Neuronal stem cell (in vitro differentiated cells): Measurements from ENCODE around the gene ZPBP.

Experiments used
- DNase-seq: peaks from one replicate; pipeline ENCODE4 v3.0.0-alpha.2; 2013; ENCODE audit warnings: low spot score
- H2AFZ ChIP-seq: one replicate; pipeline ENCODE4 v1.6.1; 2013; ENCODE audit warnings: mild to moderate bottlenecking, low read length, inconsistent platforms
- H2AK5ac ChIP-seq: 2 replicates; pipeline ENCODE4 v1.6.1; 2013; ENCODE audit warnings: low read depth, mild to moderate bottlenecking, inconsistent platforms, low read length, moderate library complexity, mixed read lengths
- H2BK120ac ChIP-seq: 2 replicates; pipeline ENCODE4 v1.6.1; 2013; ENCODE audit warnings: low read depth, mild to moderate bottlenecking, inconsistent platforms, low read length, moderate library complexity, mixed read lengths
- H2BK12ac ChIP-seq: one replicate; pipeline ENCODE4 v1.6.1; 2013; ENCODE audit warnings: low read length, inconsistent platforms
- H2BK15ac ChIP-seq: 2 replicates; pipeline ENCODE4 v1.6.1; 2013; ENCODE audit warnings: mild to moderate bottlenecking, low read length, inconsistent platforms, mixed read lengths
- H2BK5ac ChIP-seq: one replicate; pipeline ENCODE4 v1.6.1; 2013; ENCODE audit warnings: inconsistent platforms, mild to moderate bottlenecking, low read length, moderate library complexity
- H3K14ac ChIP-seq: one replicate; pipeline ENCODE4 v1.6.1; 2013; ENCODE audit warnings: low read length, inconsistent platforms
- H3K18ac ChIP-seq: 2 replicates; pipeline ENCODE4 v1.6.1; 2013; ENCODE audit warnings: low read length, inconsistent platforms
- H3K23ac ChIP-seq: 2 replicates; pipeline ENCODE4 v1.6.1; 2013; ENCODE audit warnings: low read depth, mild to moderate bottlenecking, mixed read lengths, low read length, inconsistent platforms; ENCODE audit not compliant: poor library complexity
- H3K27ac ChIP-seq: replicated peaks from 3 replicates; pipeline ENCODE4 v1.5.1; 2013; ENCODE audit warnings: low read length, inconsistent platforms
- H3K27me3 ChIP-seq, 3 experiments: 2 replicates each; pipeline ENCODE4 v1.6.1; 2013; ENCODE audit warnings: low read length in 3 of 3, mild to moderate bottlenecking in 2 of 3, inconsistent platforms in 1 of 3, low read depth in 1 of 3, mixed read lengths in 1 of 3, moderate library complexity in 1 of 3; ENCODE audit not compliant: control insufficient read depth in 3 of 3, insufficient read depth in 3 of 3
- H3K36me3 ChIP-seq, 2 donors: replicated peaks in 1 of 2; 2 replicates each; pipeline ENCODE4 v1.6.1; 2013; ENCODE audit warnings: low read length in 2 of 2; ENCODE audit not compliant: control insufficient read depth in 2 of 2, insufficient read depth in 2 of 2
- H3K4ac ChIP-seq: 2 replicates; pipeline ENCODE4 v1.6.1; 2013; ENCODE audit warnings: inconsistent platforms, mild to moderate bottlenecking, low read length, moderate library complexity
- H3K4me1 ChIP-seq, 2 donors: 1 replicate in 1 of 2; 2 replicates in 1 of 2; pipeline ENCODE4 v1.6.1; 2013; ENCODE audit warnings: low read length in 2 of 2, low read depth in 1 of 2; ENCODE audit not compliant: control insufficient read depth in 2 of 2, insufficient read depth in 1 of 2
- H3K4me2 ChIP-seq: one replicate; pipeline ENCODE4 v1.6.1; 2013; ENCODE audit warnings: mild to moderate bottlenecking, low read length, inconsistent platforms; ENCODE audit not compliant: insufficient read depth, poor library complexity, severe bottlenecking
- H3K4me3 ChIP-seq, 2 donors: 2 replicates each; pipeline ENCODE4 v1.5.1; 2013; ENCODE audit warnings: low read length in 2 of 2, mild to moderate bottlenecking in 2 of 2, inconsistent platforms in 1 of 2, moderate library complexity in 1 of 2
- H3K79me1 ChIP-seq: one replicate; pipeline ENCODE4 v1.6.1; 2013; ENCODE audit warnings: low read depth, mild to moderate bottlenecking, inconsistent platforms, low read length, moderate library complexity
- H3K9ac ChIP-seq: one replicate; pipeline ENCODE4 v1.6.1; 2013; ENCODE audit warnings: mild to moderate bottlenecking, low read depth, low read length, inconsistent platforms; ENCODE audit not compliant: poor library complexity
- H3K9me3 ChIP-seq, 2 donors: replicated peaks in 1 of 2; 2 replicates each; pipeline versions ENCODE3 to v1.6.1; 2013; ENCODE audit warnings: low read length in 2 of 2, mild to moderate bottlenecking in 2 of 2, inconsistent platforms in 1 of 2, low read depth in 1 of 2, mixed read lengths in 1 of 2, moderate library complexity in 1 of 2; ENCODE audit not compliant: control insufficient read depth in 2 of 2, insufficient read depth in 1 of 2
- H4K8ac ChIP-seq: one replicate; pipeline ENCODE4 v1.6.1; 2013; ENCODE audit warnings: low read depth, mild to moderate bottlenecking, inconsistent platforms, low read length, moderate library complexity
- H4K91ac ChIP-seq: one replicate; pipeline ENCODE4 v1.6.1; 2013; ENCODE audit warnings: low read length, low read depth, mild to moderate bottlenecking, inconsistent platforms; ENCODE audit not compliant: poor library complexity
- WGBS, 2 donors: extraction: QIAGEN DNeasy Blood & Tissue Kit; methylation state at CpG; one replicate each; pipeline ENCODE4 v1.1.7; 2013; ENCODE audit warnings: missing lambda C conversion rate in 2 of 2, mixed read lengths in 1 of 2; ENCODE audit not compliant: insufficient read length in 2 of 2, insufficient replicate concordance in 1 of 2; ENCODE audit errors: extremely low coverage in 2 of 2; 5-methylcytosine and 5-hydroxymethylcytosine counted together

Gene ZPBP

DNA sequence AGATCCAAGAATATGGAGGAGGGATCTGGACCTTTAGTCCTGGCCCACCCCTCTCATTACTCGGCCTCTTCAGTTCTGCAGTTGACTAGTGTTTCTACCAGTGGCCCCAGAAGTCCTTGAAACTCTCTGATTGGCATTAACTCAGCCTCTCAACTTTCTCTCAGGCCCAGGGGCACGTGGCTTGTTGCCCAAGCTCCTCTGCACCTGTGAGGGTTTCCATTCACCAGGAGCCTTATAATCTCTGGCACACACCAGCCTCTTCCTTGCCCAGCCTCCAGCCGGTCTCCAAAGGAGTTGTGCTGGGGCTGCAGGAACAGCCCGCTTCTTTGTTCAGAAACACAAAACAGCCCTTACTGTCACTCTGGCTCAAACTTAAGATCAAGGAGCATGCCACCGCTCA lies 47.6 kb upstream of the ZPBP start:
- Histone ChIP-seq H3K4me2 (no peak overlapping the region), H2BK120ac (no peak overlapping the region), H2BK15ac (no peak overlapping the region), H3K27me3 (no peaks in the 10 kb centered on the region), H3K9ac (no peak overlapping the region), H3K4me1 (no peaks in the 10 kb centered on the region), H2AFZ (no peak overlapping the region), H2BK5ac (no peak overlapping the region), H3K36me3 (no peaks in the 10 kb centered on the region), H2BK12ac (no peak overlapping the region), H3K9me3 (no peaks in the 10 kb centered on the region), H2AK5ac (no peak overlapping the region), H3K4me3 (no peak overlapping the region), H3K14ac (no peak overlapping the region), H3K18ac (no peak overlapping the region), H3K79me1 (no peaks in the 10 kb centered on the region), H3K4ac (no peak overlapping the region), H3K27ac (no peak overlapping the region), H4K91ac (no peak overlapping the region), H3K23ac (no peak overlapping the region), H4K8ac (no peak overlapping the region)
- WGBS, 2 donors: no CpG with 5 or more reads among the region's 5 CpGs
- DNase-seq: no peak

DNA sequence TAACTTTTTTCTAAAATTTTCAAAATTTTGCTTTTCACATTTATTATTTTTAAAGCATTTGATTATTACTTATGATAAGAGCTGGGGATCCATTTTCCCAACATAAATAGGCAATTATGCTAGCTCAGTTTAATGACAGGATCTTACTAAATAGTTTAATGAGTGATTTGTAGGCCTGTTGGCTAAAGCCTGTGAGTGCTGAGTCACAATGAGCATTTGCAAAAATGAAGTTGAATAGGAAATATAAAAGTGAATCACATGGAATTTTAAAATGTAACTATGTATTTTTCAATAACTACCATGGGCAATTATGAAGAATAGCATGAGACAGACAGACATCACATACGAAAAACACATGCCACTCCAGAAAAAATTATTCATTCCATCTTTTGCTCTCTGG lies 45.1 kb upstream of the ZPBP start:
- no peak overlapping the region for H3K14ac ChIP-seq
- no peak overlapping the region for H3K4me3 ChIP-seq
- no peak overlapping the region for H2BK12ac ChIP-seq
- H4K8ac ChIP-seq: no peak overlapping the region
- no peaks in the 10 kb centered on the region for H3K36me3 ChIP-seq
- no peaks in the 10 kb centered on the region for H3K4me1 ChIP-seq
- no peak overlapping the region for H3K4ac ChIP-seq
- H3K27ac ChIP-seq: no peak overlapping the region
- H4K91ac ChIP-seq: no peak overlapping the region
- no peak overlapping the region for H2BK15ac ChIP-seq
- no peak overlapping the region for H3K4me2 ChIP-seq
- no CpG with 5 or more reads among the region's 1 CpG for WGBS, 2 donors
- no peak overlapping the region for H2AFZ ChIP-seq
- H3K18ac ChIP-seq: no peak overlapping the region
- DNase-seq: no peak
- no peak overlapping the region for H2AK5ac ChIP-seq
- no peaks in the 10 kb centered on the region for H3K9me3 ChIP-seq
- no peaks in the 10 kb centered on the region for H3K27me3 ChIP-seq
- H3K9ac ChIP-seq: no peak overlapping the region
- H2BK5ac ChIP-seq: no peak overlapping the region
- H2BK120ac ChIP-seq: no peak overlapping the region
- H3K23ac ChIP-seq: no peak overlapping the region
- H3K79me1 ChIP-seq: no peaks in the 10 kb centered on the region

GRCh38 chr7:50125766-50126165 lies 32.7 kb upstream of the ZPBP start:
- Histone ChIP-seq H3K27ac (no peak overlapping the region), H3K4me1 (no peaks in the 10 kb centered on the region), H3K23ac (no peak overlapping the region), H2BK5ac (no peak overlapping the region), H2AK5ac (no peak overlapping the region), H2BK15ac (no peak overlapping the region), H4K91ac (no peak overlapping the region), H3K4me2 (no peak overlapping the region), H4K8ac (no peak overlapping the region), H3K9me3 (no peaks in the 10 kb centered on the region), H3K9ac (no peak overlapping the region), H3K4ac (no peak overlapping the region), H2BK12ac (no peak overlapping the region), H3K79me1 (no peaks in the 10 kb centered on the region), H3K36me3 (no peaks in the 10 kb centered on the region), H2AFZ (no peak overlapping the region), H2BK120ac (no peak overlapping the region), H3K27me3 (no peaks in the 10 kb centered on the region), H3K4me3 (no peak overlapping the region), H3K14ac (no peak overlapping the region), H3K18ac (no peak overlapping the region)
- no peak for DNase-seq
- no CpG with 5 or more reads among the region's 1 CpG for WGBS, 2 donors

- Histone ChIP-seq H4K91ac (no peak overlapping the region), H2AFZ (no peak overlapping the region), H3K79me1 (no peaks in the 10 kb centered on the region), H2BK15ac (no peak overlapping the region), H3K18ac (no peak overlapping the region), H3K9me3 (no peaks in the 10 kb centered on the region), H2BK12ac (no peak overlapping the region), H3K14ac (no peak overlapping the region), H2BK120ac (no peak overlapping the region), H3K27me3 (no peaks in the 10 kb centered on the region), H3K4me3 (no peak overlapping the region), H3K9ac (no peak overlapping the region), H3K4ac (no peak overlapping the region), H4K8ac (no peak overlapping the region), H3K27ac (no peak overlapping the region), H3K36me3 (no peaks in the 10 kb centered on the region), H3K23ac (no peak overlapping the region), H3K4me1 (no peaks in the 10 kb centered on the region), H2BK5ac (no peak overlapping the region), H2AK5ac (no peak overlapping the region), H3K4me2 (no peak overlapping the region)
- no CpG with 5 or more reads among the region's 3 CpGs for WGBS, 2 donors
- no peak for DNase-seq
Measured at GRCh38 chr7:50121286-50121685, 28.2 kb upstream of the ZPBP start.
